Erythroblast (primary cell): ENCODE results near the gene MRE11.
A peak's percentile ranks its signal among the peaks of the same experiment; 100 is the strongest.

Experiments used
- DNase-seq, 2 experiments: peaks; one replicate each; lab custom pipeline; 2025; lab: John Stamatoyannopoulos, UW
- GATA1 ChIP-seq: IDR thresholded peaks from 2 replicates; pipeline ENCODE4 v1.6.1; 2011; ENCODE audit warnings: low read depth, mild to moderate bottlenecking, control low read depth, low read length, moderate library complexity
- POLR2A ChIP-seq: IDR thresholded peaks from 2 replicates; pipeline ENCODE4 v1.6.1; 2011; ENCODE audit warnings: mild to moderate bottlenecking, low read length

MRE11 gene

DNA sequence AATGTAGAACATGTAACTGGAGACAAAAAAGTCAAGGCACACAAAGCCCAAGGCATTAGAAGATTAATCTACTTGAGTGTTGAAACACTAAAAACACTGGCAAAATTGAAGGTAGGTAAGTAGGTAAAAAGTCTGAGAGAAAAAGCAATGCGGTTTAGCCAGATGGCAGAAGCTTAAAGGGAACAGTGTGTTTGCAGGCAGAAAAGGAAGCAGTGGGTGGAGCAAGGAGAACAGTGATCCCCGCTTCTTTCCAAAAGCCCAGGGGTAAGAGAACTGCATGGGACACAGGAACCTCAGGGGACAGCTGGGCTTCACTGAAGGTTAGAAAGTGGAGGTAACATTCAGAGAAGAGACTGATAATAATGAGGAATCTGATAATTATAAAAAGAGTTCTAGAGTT lies 16.0 kb downstream of the MRE11 start:
- DNase-seq, result no peak
- TF ChIP-seq POLR2A, result no peak
- TF ChIP-seq GATA1, result no peak

DNA sequence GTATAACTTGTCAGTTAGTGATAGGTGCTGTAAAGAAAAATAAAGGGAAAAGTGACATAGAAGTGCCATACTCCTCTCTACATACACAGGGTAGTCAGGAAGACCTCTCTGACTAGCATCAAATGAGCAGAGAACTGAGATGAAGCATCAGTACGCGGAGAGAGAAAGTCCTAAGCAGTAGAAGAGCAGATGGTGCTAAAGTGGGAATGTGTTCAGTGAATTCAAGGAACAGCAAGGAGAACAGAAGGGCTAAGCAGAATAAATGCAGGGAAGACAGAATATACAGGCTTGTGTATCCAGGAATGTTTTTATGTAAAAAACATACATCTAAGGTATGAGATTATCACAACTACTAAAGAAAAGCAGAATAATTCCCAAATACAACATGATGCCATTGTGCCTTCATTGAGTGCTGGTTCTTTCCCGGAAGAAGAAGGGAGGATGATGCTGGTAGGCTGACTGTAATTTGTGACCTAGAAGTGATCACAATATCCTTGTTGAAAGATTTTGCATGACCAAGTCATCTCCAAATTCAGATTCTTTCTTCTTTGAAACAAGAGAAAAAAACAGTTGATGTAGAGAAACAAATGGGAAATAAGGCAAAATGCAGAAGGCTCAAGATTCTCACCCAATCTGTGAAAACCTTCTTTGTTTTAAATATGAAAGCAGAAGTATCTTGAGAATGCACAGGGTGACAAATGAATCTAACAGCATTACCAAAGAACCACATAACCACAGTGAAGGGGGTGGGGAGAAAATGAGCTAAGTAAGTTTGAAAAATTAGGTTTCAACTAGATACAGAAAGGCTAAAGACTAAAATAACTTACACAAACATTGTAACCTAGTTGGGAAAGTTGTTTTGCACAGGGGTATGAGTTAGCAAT lies 20.5 kb downstream of the MRE11 start:
- no peak for DNase-seq
- no peak for TF ChIP-seq POLR2A
- TF ChIP-seq GATA1, result no peak

DNA sequence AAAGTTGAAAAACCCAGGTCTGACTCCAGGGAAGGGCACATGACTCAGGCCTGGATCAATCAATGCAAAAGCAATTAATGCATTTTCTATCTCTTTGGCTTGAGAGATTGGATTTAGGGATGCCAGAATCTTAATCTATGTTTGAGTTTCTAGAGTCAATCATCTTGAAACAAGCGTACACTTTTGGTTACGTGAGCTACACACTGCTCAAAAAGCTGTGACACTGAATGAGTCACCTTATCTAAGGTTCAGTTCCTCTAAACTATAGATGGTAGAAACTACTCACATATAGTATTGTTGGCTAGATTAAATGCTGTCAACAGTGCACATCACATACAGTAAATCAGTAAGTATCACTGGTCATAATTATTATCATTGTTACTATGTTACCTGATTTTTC lies 24.2 kb downstream of the MRE11 start:
- no peak for TF ChIP-seq POLR2A
- no peak for TF ChIP-seq GATA1
- DNase-seq, result no peak

DNA sequence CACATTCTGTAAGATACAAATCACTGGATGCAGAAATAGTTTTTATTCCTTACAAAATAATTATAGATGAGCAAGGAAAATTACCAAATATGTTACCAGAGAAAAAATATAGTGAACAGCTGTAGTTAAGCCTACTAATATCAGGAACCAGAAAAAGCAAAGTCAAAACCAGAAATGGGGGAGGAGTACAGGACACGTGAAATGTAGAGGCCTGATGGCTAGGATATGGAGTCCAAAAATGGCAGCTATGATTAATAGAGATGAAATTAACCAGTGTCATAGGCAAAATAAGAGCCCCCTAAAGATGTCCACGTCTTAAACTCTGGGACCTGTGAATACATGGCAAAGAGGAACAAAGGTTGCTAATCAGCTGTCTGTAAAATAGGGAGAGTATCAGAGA lies 34.1 kb downstream of the MRE11 start:
- TF ChIP-seq POLR2A, result no peak
- TF ChIP-seq GATA1, result no peak
- no peak for DNase-seq

DNA sequence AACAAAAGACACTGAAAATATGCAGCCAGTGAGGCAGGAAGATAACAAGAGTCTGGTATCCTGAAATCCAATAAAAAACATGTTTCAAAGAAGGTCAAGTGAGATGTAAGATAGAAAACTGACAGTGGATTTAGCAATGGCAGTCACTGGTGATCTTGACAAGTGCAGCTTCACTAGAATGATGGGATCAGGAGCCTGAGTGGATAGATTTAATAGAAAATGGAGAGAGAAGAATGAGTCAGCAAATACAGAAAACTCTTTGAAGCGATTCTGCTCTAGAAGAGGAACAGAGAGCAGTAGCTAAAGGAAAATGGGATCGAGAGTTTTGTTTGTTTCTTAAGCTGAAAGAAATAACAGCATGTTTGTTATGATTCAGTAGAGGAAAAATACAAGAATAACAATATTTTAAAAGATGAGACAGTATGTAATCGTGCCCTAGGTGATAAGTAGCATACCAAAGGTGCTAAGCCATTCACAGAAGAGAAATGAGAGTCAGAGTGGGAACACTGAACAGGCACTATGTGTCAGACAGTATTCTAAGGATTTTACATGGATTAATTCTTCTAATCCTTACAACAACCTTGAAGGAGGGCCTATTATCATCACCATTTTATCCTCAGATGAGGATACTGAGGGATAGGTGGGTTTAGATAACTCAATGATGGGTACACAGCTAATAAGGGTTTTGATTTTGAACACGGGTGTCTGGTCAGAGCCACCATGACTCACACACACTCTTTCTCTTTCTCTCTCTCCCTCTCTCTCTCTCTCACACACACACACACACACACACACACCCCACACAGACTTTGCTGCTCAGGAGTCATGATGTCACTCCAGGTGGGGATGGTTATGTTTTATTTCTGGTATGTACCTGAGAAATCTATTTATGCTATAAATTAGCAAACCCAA lies 36.3 kb downstream of the MRE11 start:
- DNase-seq, result peak in 1 of 2 experiments; percentile 5
- TF ChIP-seq GATA1 (no peak), POLR2A (no peak)

DNA sequence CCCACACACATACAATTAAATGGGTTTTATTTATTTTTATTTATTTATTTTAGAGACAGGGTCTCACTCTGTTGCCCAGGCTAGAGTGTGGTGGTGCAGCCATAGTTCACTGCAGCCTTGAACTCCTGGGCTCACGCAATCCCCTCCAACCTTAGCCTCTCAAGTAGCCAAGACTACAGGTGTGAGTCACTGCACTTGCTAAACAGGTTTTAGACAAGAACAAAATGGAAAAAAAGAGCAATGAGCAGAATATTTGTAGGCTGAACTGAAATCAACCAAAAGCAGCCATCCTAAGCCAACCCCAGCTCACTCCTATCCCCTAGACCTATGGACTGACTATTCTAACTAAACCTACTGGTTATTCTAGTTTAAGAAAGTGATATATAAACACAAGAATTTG lies 37.8 kb downstream of the MRE11 start:
- TF ChIP-seq POLR2A, result no peak
- TF ChIP-seq GATA1, result no peak
- no peak for DNase-seq

DNA sequence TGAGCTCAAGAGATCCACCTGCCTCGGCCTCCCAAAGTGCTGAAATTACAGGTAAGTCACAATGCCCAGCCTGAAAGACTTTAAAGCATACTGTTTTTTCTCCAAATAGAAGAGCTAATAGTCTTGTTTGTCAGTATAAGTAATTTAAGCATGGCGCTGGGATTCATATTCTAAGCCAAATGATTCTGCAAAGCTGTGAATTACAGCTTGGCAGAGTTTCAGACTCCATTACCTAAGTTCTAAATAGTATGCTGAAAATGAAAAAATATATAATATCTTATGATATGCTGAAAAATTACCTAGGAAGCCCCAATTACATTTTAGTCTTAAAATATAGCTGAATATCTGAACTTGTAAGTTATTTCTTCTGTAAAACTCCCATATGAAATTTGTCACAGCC lies 39.3 kb downstream of the MRE11 start:
- DNase-seq, result no peak
- TF ChIP-seq GATA1, result no peak

DNA sequence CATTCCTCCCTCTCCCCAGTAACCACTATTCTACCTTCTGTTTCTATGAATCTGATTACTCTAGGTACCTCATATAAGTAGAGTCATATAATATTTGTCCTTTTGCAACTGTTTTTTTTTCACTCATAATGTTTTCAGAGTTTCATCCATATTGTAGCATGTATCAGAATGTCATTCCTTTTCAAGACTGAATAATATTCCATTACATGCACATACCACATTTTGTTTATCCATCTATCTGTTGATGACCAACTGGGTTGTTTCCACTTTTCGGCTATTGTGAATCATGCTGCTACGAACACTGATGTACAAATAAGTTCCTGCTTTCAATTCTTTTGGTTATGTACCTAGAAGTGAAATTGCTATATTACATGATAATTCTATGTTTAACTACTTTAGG lies 40.7 kb downstream of the MRE11 start:
- DNase-seq, result no peak
- no peak for TF ChIP-seq POLR2A
- TF ChIP-seq GATA1, result no peak

DNA sequence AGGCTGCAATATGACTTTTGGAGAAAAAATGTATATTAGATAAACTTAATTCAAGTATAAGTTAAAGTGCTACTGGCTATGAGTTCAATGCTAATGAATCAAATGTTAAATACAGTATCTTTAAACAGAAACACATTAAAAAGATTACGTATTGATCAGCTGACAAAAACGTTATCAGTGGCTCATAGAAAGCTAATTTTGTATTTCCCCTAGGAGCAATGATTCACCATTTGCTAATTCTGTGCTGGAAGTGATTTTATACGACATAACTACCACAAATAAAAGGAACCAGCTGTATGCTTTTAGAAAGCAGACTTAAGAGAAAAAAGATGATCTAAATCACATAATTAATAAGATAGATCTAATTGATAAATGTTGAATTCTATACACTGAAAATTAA lies 43.6 kb downstream of the MRE11 start:
- TF ChIP-seq GATA1 (no peak), POLR2A (no peak)
- no peak for DNase-seq

DNA sequence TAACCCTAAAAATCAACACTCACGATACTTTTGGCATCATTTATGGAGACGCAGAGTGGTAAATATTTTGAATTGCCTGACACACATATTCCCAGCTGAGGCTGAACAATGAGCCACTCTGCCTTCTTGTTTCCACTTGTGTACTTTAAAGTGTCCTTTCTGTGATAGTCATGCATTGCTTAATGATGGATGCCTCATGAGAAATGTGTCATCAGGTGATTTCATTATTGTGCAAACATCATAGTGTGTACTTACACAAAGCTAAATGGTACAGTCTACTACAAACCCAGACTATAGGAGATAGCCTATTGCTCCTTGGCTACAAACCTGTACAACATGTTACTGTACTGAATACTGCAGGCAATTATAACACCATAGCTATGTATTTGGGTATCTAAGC lies 44.2 kb downstream of the MRE11 start:
- peak in 1 of 2 experiments; percentile 4 for DNase-seq
- TF ChIP-seq GATA1 (no peak), POLR2A (no peak)

DNA sequence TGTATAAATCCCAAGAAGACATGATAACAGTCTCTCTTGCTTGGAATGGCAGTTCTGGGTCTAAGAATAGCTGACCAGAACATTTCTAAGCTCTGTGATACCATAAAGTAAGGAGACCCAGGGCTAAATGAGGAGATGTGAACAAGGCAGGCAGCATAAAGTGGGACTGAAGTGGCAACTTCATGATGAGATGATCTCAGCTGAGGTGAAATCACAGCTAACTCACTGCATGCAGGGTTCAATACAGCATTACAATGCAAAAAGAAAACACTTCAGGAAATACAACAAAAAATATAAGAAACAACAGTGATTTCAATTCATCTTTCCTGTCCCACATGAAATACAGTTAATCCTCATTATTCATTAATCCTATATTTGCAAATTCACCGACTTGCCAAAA lies 44.6 kb downstream of the MRE11 start:
- TF ChIP-seq POLR2A (no peak), GATA1 (no peak)
- DNase-seq, result no peak

DNA sequence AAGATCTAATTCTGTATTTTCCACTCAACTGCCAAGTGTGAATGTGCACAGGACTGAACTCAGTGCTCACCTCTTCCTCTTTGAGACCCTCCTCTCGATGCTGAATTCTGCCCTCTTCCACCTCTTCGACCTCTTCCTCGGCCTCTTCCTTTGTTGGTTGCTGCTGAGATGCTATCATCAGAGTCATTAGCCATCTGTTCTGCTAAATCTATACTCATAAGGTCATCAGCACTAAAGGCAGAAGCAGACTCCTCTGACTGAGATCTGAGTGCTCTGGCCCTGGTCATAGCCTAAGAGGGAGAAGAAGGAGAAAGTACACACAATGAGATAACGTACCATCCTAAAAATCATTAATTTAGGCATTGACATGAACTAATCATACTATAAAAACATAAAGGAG lies 46.5 kb downstream of the MRE11 start:
- TF ChIP-seq POLR2A (no peak), GATA1 (no peak)

DNA sequence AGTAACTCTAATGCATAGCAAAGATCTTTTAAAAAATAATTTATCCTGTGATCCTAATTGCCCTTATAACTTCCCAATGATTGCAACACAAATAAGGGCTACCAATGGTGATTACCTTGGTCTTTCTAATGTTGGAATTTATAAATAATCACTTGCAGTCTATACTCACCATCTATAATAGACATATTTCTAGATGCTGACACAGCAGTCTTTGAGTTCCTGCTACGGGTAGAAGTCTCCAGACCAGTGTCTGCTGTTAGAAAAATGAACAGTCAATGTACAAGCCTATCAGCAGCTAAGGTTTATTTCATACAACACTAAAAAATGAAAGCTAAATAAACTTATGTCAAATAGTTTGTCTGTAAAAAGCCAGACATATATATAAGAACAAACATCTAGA lies 48.0 kb downstream of the MRE11 start:
- TF ChIP-seq GATA1 (no peak), POLR2A (no peak)

More for the DNA sequence above, 46.5 kb downstream of the MRE11 start:
- no peak for DNase-seq

DNA sequence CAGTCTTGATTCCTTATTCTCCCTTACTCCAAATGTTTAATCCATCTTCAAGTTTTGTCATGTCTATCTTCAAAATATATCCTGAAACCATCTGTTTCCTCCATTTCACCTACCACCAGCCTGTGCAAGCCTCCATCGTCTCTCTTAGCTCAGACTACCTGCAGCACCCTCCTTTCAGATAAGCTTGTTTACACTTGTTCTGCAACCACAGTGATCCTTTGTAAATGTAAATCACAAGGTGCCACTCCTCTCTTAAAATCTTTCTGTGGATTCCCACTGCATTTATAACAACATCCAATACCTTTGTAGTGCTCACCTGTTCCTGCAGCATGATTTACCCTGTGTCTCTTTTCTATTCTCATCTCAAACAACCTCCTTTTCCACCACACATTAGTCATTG lies 60.6 kb downstream of the MRE11 start:
- DNase-seq, result no peak

More for the DNA sequence above, 48.0 kb downstream of the MRE11 start:
- DNase-seq, result no peak

DNA sequence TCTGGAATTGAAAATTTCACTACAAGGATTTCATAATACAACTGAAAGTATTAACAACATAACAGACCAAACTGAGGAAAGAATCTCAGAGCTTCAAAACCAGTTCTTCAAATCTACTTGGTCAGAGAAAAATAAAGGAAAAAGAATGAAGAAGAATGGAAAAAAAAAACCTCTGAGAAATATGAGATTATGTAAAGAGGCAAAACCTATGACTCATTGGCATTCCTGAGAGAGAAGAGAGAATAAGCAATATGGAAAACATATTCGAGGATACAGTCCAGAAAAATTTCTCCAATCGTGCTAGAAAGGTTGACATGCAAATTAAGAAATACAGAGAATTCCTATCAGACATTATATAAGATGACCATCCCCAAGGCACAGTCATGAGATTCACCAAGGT lies 69.0 kb downstream of the MRE11 start:
- DNase-seq, result no peak
- no peak for TF ChIP-seq POLR2A
- TF ChIP-seq GATA1, result no peak

More for the DNA sequence above, 60.6 kb downstream of the MRE11 start:
- TF ChIP-seq POLR2A (no peak), GATA1 (no peak)
